PC-3 (cell line): ENCODE results near the gene CNTNAP2. TPM values are rescaled to one million over a fixed set of nuclear protein-coding genes. Genes with fewer than 3 reads are reported as not detected.

ENCODE experiments used
- ATAC-seq: fragments of 200-7000 bp; cut with Tn5 transposase; 2 replicates; pipeline ENCODE4 v1.9.1; 2020; ENCODE audit warnings: mild to moderate bottlenecking, moderate library complexity
- BruUV-seq: library from RNA; stranded (reverse); fragments of 400-500 nt; replicated peaks from 2 replicates; lab custom pipeline; 2021; lab: Mats Ljungman, UMichigan
- CTCF ChIA-PET: fragments of 300-600 bp; sonication (Branson Sonifier 250); formaldehyde crosslinking; loops from one replicate; lab custom pipeline; 2022; ENCODE audit warnings: antibody characterized with exemption; lab: Charles Lee
- POLR2A ChIA-PET: fragments of 300-600 bp; sonication (Branson Sonifier 250); formaldehyde crosslinking; loops from one replicate; lab custom pipeline; 2022; ENCODE audit warnings: antibody characterized with exemption; ENCODE audit not compliant: unreplicated experiment; lab: Charles Lee
- DNase-seq: peaks from one replicate; pipeline ENCODE4 v3.0.0-alpha.2; 2015
- H2AFZ ChIP-seq: fragments of 300-600 bp; sonication (generic); 2 replicates; pipeline ENCODE4 v1.6.0; 2016; ENCODE audit warnings: antibody characterized with exemption, low read length
- H3F3A ChIP-seq: fragments of 300-600 bp; sonication (generic); one replicate; pipeline ENCODE4 v1.6.0; 2017; ENCODE audit warnings: antibody characterized with exemption, low read length, control low read depth, mild to moderate bottlenecking; ENCODE audit not compliant: unreplicated experiment
- H3K27ac ChIP-seq: fragments of 300-600 bp; sonication (generic); 2 replicates; pipeline ENCODE4 v1.5.1; 2016; ENCODE audit warnings: mild to moderate bottlenecking, low read length
- H3K27me3 ChIP-seq: fragments of 300-600 bp; sonication (generic); 2 replicates; pipeline ENCODE4 v1.6.1; 2016; ENCODE audit warnings: low read length, mixed read lengths
- H3K36me3 ChIP-seq: fragments of 300-600 bp; sonication (generic); 2 replicates; pipeline ENCODE4 v1.6.1; 2016; ENCODE audit warnings: low read depth, mixed run types, low read length, mixed read lengths
- H3K4me1 ChIP-seq: fragments of 300-600 bp; sonication (generic); 2 replicates; pipeline ENCODE4 v1.5.1; 2016; ENCODE audit warnings: low read length; ENCODE audit not compliant: insufficient read depth
- H3K4me2 ChIP-seq: fragments of 300-600 bp; sonication (generic); 2 replicates; pipeline ENCODE4 v1.6.0; 2016; ENCODE audit warnings: low read length
- H3K4me3 ChIP-seq: fragments of 300-600 bp; sonication (generic); 2 replicates; pipeline ENCODE4 v1.5.1; 2016; ENCODE audit warnings: mild to moderate bottlenecking, low read length, mixed read lengths
- H3K79me2 ChIP-seq: fragments of 300-600 bp; sonication (generic); 2 replicates; pipeline ENCODE4 v1.6.1; 2017; ENCODE audit warnings: low read length, mixed read lengths
- H3K9ac ChIP-seq: fragments of 300-600 bp; sonication (generic); 2 replicates; pipeline ENCODE4 v1.6.0; 2016; ENCODE audit warnings: mild to moderate bottlenecking, low read length
- H3K9me2 ChIP-seq: fragments of 300-600 bp; sonication (generic); replicated peaks from 2 replicates; pipeline ENCODE4 v1.6.1; 2016; ENCODE audit warnings: mixed run types, low read length, mixed read lengths
- H3K9me3 ChIP-seq: fragments of 300-600 bp; sonication (generic); 2 replicates; pipeline ENCODE4 v1.6.1; 2016; ENCODE audit warnings: low read length, mixed read lengths
- H4K20me1 ChIP-seq: fragments of 300-600 bp; sonication (generic); 2 replicates; pipeline ENCODE4 v1.6.1; 2016; ENCODE audit warnings: low read length, mixed read lengths
- CTCF ChIP-seq: fragments of 300-600 bp; sonication (generic); conservative IDR thresholded peaks from 2 replicates; pipeline ENCODE4 v1.5.1; 2017; ENCODE audit warnings: antibody characterized with exemption, low read depth, mild to moderate bottlenecking, low read length
- EZH2 ChIP-seq: fragments of 300-600 bp; sonication (generic); IDR thresholded peaks from one replicate; pipeline ENCODE4 v1.6.1; 2017; ENCODE audit warnings: antibody characterized with exemption, mild to moderate bottlenecking, low read length; ENCODE audit not compliant: unreplicated experiment
- EZH2phosphoT487 ChIP-seq: fragments of 300-600 bp; sonication (generic); IDR thresholded peaks from 2 replicates; pipeline ENCODE4 v1.6.1; 2018; ENCODE audit warnings: mild to moderate bottlenecking, antibody characterized with exemption, low read length, borderline replicate concordance
- intact Hi-C: fragments of 100-400 bp; cut with micrococcal nuclease; formaldehyde crosslinking; loops from 2 replicates; pipeline ENCODE4 v1.9.0; 2023
- total RNA-seq: library from RNA; depleted of rRNA; stranded (reverse); fragments of >200 nt; gene quantifications from 2 replicates; pipeline ENCODE4 v1.2.3, GENCODE V29; 2014

CNTNAP2 gene
- total RNA-seq, 1 experiment from 2014 or later = 1.5 TPM

- no peak for ATAC-seq
- CTCF ChIA-PET = no interaction called here
- BruUV-seq = no TSS peak
These were observed 2075.9 kb downstream of the CNTNAP2 start for GRCh38 chr7:148192491-148192890.

GRCh38 chr7:148201992-148202391 is 2085.4 kb downstream of the CNTNAP2 start:
- no peaks in the 10 kb centered on the region for H3K9me3 ChIP-seq
- no peak overlapping the region for H3K4me3 ChIP-seq
- ATAC-seq (no peak), DNase-seq (no peak)
- H4K20me1 ChIP-seq = no peaks in the 10 kb centered on the region
- H3K27me3 ChIP-seq = peaks cover 52% of the 10 kb centered on the region
- TF ChIP-seq CTCF = no peak
- no peak for TF ChIP-seq EZH2
- no peak for TF ChIP-seq EZH2phosphoT487
- POLR2A ChIA-PET = no interaction called here
- no TSS peak for BruUV-seq
- H3K79me2 ChIP-seq = no peaks in the 10 kb centered on the region
- H3K9ac ChIP-seq = no peak overlapping the region
- H3F3A ChIP-seq = no peaks in the 10 kb centered on the region
- H3K9me2 ChIP-seq = no peaks in the 10 kb centered on the region
- CTCF ChIA-PET = no interaction called here
- no peaks in the 10 kb centered on the region for H3K36me3 ChIP-seq
- H3K27ac ChIP-seq = no peak overlapping the region
- no peaks in the 10 kb centered on the region for H3K4me1 ChIP-seq
- no peak overlapping the region for H3K4me2 ChIP-seq
- no peak overlapping the region for H2AFZ ChIP-seq
- intact Hi-C loops = no loop called here

More at GRCh38 chr7:148192491-148192890, 2075.9 kb downstream of the CNTNAP2 start:
- Histone ChIP-seq H3K4me2 (no peak overlapping the region), H3K4me1 (no peaks in the 10 kb centered on the region), H3K9me3 (no peaks in the 10 kb centered on the region), H3K79me2 (no peaks in the 10 kb centered on the region), H3K27ac (no peak overlapping the region), H3K27me3 (peaks cover 32% of the 10 kb centered on the region), H3K9ac (no peak overlapping the region), H3F3A (no peaks in the 10 kb centered on the region), H3K4me3 (no peak overlapping the region), H2AFZ (no peak overlapping the region), H3K36me3 (no peaks in the 10 kb centered on the region), H3K9me2 (no peaks in the 10 kb centered on the region), H4K20me1 (no peaks in the 10 kb centered on the region)
- POLR2A ChIA-PET = no interaction called here
- DNase-seq = no peak
- no peak for TF ChIP-seq EZH2phosphoT487
- TF ChIP-seq CTCF = no peak
- intact Hi-C loops = no loop called here

GRCh38 chr7:148204639-148205304 is 2088.2 kb downstream of the CNTNAP2 start:
- ChIA-PET POLR2A (no interaction called here), CTCF (no interaction called here)
- no peaks in the 10 kb centered on the region for H3K36me3 ChIP-seq
- no peaks in the 10 kb centered on the region for H3K4me1 ChIP-seq
- H2AFZ ChIP-seq = no peak overlapping the region
- H3K9me3 ChIP-seq = no peaks in the 10 kb centered on the region
- no peaks in the 10 kb centered on the region for H3K79me2 ChIP-seq
- no TSS peak for BruUV-seq
- no peak overlapping the region for H3K27ac ChIP-seq
- H3F3A ChIP-seq = no peaks in the 10 kb centered on the region
- TF ChIP-seq EZH2phosphoT487 (no peak), EZH2 (no peak), CTCF (no peak)
- peaks cover 66% of the 10 kb centered on the region for H3K27me3 ChIP-seq
- H3K9ac ChIP-seq = no peak overlapping the region
- ATAC-seq (no peak), DNase-seq (no peak)
- intact Hi-C loops = no loop called here
- no peaks in the 10 kb centered on the region for H4K20me1 ChIP-seq
- H3K4me2 ChIP-seq = no peak overlapping the region
- H3K4me3 ChIP-seq = no peak overlapping the region
- no peaks in the 10 kb centered on the region for H3K9me2 ChIP-seq
